ENCODE data around the gene PRG2. TPM values are rescaled to one million over a fixed set of nuclear protein-coding genes. Genes with fewer than 3 reads are reported as not detected.

PRG2 gene
- total and polyA plus RNA-seq, 2 of the 4 experiments (the other 2 are of a cell fraction) = not detected

- H2BK5ac ChIP-seq (ENCODE audit: low read depth, low read length, poor library complexity, severe bottlenecking) = no peak overlapping the region
- BruUV-seq (replicated peaks) = no TSS peak
- CTCF ChIA-PET = interaction anchor here (0.5 to 1.0 kb wide), 2 partner anchors 70 to 151 kb away, joined by 3 read pairs; no protein-coding TSS in a partner anchor
- no peaks in the 10 kb centered on the region for H4K20me1 ChIP-seq (ENCODE audit: insufficient read depth, low read length)
- peaks cover 31% of the 10 kb centered on the region for H3K27me3 ChIP-seq (ENCODE audit: control insufficient read depth, insufficient read depth, low read length)
- H3K9ac ChIP-seq (ENCODE audit: low read depth, low read length) = no peak overlapping the region
- H4K91ac ChIP-seq (ENCODE audit: insufficient read depth, low read depth, low read length) = no peak overlapping the region
- no peak overlapping the region for H3K4ac ChIP-seq (ENCODE audit: low read depth, low read length)
- intact Hi-C loops (cut with micrococcal nuclease) = loop anchor here (10.0 kb wide), 1 partner anchor 1182 kb away; no protein-coding TSS in a partner anchor
- H3K36me3 ChIP-seq (ENCODE audit: control insufficient read depth, insufficient read depth, low read length) = no peaks in the 10 kb centered on the region
- H3K4me3 ChIP-seq (ENCODE audit: insufficient read depth, low read depth, low read length) = no peak overlapping the region
- no peaks in the 10 kb centered on the region for H3K9me1 ChIP-seq (ENCODE audit: insufficient read depth, low read length)
- no peak overlapping the region for H4K5ac ChIP-seq (ENCODE audit: low read depth, low read length)
- H3K27ac ChIP-seq (ENCODE audit: insufficient read depth, low read length) = no peak overlapping the region
- H3K79me1 ChIP-seq (ENCODE audit: low read depth in 1 of 2, low read length in 2 of 2) = no peaks in the 10 kb centered on the region
- no peak overlapping the region for H2AK5ac ChIP-seq (ENCODE audit: low read depth, low read length)
- no peak overlapping the region for H3K23ac ChIP-seq (ENCODE audit: low read depth, low read length)
- no peak overlapping the region for H3K4me2 ChIP-seq (ENCODE audit: low read depth, low read length)
- ATAC-seq (ENCODE audit: low read depth) (no peak), DNase-seq (no peak)
- POLR2A ChIA-PET (ENCODE audit: unreplicated experiment) = no interaction called here
- H2BK15ac ChIP-seq (ENCODE audit: low read depth, low read length) = no peak overlapping the region
- WGBS, 2 experiments (ENCODE audit: extremely low coverage in 2 of 2, insufficient read length in 1 of 2) = 61% methylated on average over 5 of the region's 11 CpGs; no CpG with 5 or more reads in 1 of the 2 experiments
- dilution Hi-C loops (cut with HindIII; ENCODE audit: low sequenced_read_pairs, unreplicated experiment) = no loop called here
- H4K8ac ChIP-seq (ENCODE audit: low read depth in 2 of 2, low read length in 2 of 2) = no peak overlapping the region
- H3K18ac ChIP-seq (ENCODE audit: low read depth, low read length) = no peak overlapping the region
- no peak overlapping the region for H2BK20ac ChIP-seq (ENCODE audit: low read depth, low read length)
- in situ Hi-C loops (cut with MboI; ENCODE audit: low sequenced_read_pairs) = loop anchor here (5.0 kb wide), 1 partner anchor 185 kb away; no protein-coding TSS in a partner anchor
- no peaks in the 10 kb centered on the region; the same call in 1 of the 2 replicates for H3K4me1 ChIP-seq (ENCODE audit: control insufficient read depth, insufficient read depth, low read length)
- H2AK9ac ChIP-seq (replicated peaks; ENCODE audit: low read depth, low read length, poor library complexity) = no peak overlapping the region
- no peak overlapping the region for H3K56ac ChIP-seq (ENCODE audit: extremely low read depth, insufficient read depth, low read length)
- no peak overlapping the region for H2AFZ ChIP-seq (replicated peaks; ENCODE audit: low read length, poor library complexity)
- no peaks in the 10 kb centered on the region for H3K9me3 ChIP-seq (ENCODE audit: control insufficient read depth, insufficient read depth, low read length)
- no peak overlapping the region for H2BK120ac ChIP-seq (ENCODE audit: low read depth, low read length)
- no peak for TF ChIP-seq FOS (IDR thresholded peaks at IDR 0.05; ENCODE audit: low read depth, low read length)
- no peak for TF ChIP-seq USF2 (IDR thresholded peaks at IDR 0.05; ENCODE audit: low read depth, low read length)
- TF ChIP-seq CEBPB (IDR thresholded peaks at IDR 0.05; ENCODE audit: low read depth, low read length) = no peak
- TF ChIP-seq NFE2L2 (IDR thresholded peaks at IDR 0.05; ENCODE audit: low read depth, low read length) = no peak
- TF ChIP-seq ELK1 (IDR thresholded peaks at IDR 0.05; ENCODE audit: borderline replicate concordance, low read depth, low read length) = no peak
- no peak for TF ChIP-seq RAD21 (IDR thresholded peaks at IDR 0.05; ENCODE audit: low read length)
- no peak for TF ChIP-seq CHD1 (IDR thresholded peaks at IDR 0.05; ENCODE audit: low read depth, low read length)
- no peak for TF ChIP-seq MAFK (IDR thresholded peaks at IDR 0.05; ENCODE audit: low read depth, low read length)
- TF ChIP-seq POLR2A (IDR thresholded peaks at IDR 0.05; ENCODE audit: low read depth, low read length) = no peak
- TF ChIP-seq MXI1 (IDR thresholded peaks at IDR 0.05; ENCODE audit: borderline replicate concordance, low read depth, low read length) = no peak
- no peak for TF ChIP-seq CTCF (conservative IDR thresholded peaks at IDR 0.05; ENCODE audit: low read depth, low read length)
- TF ChIP-seq SMC3 (IDR thresholded peaks at IDR 0.05; ENCODE audit: low read depth, low read length) = no peak
- no peak overlapping the region for H3K14ac ChIP-seq (replicated peaks; ENCODE audit: low read depth, low read length)
Measured at GRCh38 chr11:57342702-57343101, 47.7 kb downstream of the PRG2 start.
